ENCODE measurements around the gene ARRB1. TPM values are rescaled to one million over a fixed set of nuclear protein-coding genes. Genes with fewer than 3 reads are reported as not detected.

ARRB1 gene
- total RNA-seq, 1 donor from 2014 or later = 1.0 TPM

DNA sequence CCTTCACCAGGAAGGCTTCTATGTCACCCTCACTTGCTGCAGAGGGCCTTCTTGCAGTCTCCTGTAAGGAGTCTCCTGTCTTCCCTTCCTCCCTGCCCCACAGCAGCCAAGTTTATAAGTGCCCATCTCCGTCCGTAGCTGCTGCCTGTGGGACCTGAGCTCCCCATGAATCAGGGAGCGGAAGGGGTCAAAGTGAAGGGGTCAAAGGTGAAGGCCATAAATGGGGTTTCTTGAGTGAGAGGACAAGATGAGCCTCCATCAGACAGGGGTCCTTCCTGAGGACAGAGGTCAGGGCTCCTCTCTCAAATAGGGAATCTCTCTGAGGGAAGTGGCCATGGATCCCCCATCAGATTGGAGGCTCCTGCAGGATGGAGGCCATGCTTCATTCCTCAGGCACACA is 44.4 kb downstream of the ARRB1 start:
- Mint-ChIP-seq H3K4me3 (no peak overlapping the region), H3K4me1 (peaks cover 8% of the 10 kb centered on the region), H3K27ac (no peak overlapping the region), H3K9me3 (no peaks in the 10 kb centered on the region), H3K36me3 (no peaks in the 10 kb centered on the region), H3K27me3 (ENCODE audit: insufficient read depth, low read depth) (peaks cover 2% of the 10 kb centered on the region)
- Histone ChIP-seq H3K9ac (no peak overlapping the region), H3K9me3 (ENCODE audit: low read depth) (no peaks in the 10 kb centered on the region), H3K4me1 (no peaks in the 10 kb centered on the region), H3K27me3 (no peaks in the 10 kb centered on the region), H2AFZ (replicated peaks) (no peak overlapping the region), H3K79me2 (ENCODE audit: low read depth) (no peaks in the 10 kb centered on the region), H3K36me3 (no peaks in the 10 kb centered on the region), H4K20me1 (ENCODE audit: low read depth) (no peaks in the 10 kb centered on the region), H3K27ac (no peak overlapping the region), H3K4me2 (no peak overlapping the region), H3F3A (ENCODE audit: low read depth) (no peaks in the 10 kb centered on the region), H3K4me3 (no peak overlapping the region)
- TF ChIP-seq, protein P1, sequence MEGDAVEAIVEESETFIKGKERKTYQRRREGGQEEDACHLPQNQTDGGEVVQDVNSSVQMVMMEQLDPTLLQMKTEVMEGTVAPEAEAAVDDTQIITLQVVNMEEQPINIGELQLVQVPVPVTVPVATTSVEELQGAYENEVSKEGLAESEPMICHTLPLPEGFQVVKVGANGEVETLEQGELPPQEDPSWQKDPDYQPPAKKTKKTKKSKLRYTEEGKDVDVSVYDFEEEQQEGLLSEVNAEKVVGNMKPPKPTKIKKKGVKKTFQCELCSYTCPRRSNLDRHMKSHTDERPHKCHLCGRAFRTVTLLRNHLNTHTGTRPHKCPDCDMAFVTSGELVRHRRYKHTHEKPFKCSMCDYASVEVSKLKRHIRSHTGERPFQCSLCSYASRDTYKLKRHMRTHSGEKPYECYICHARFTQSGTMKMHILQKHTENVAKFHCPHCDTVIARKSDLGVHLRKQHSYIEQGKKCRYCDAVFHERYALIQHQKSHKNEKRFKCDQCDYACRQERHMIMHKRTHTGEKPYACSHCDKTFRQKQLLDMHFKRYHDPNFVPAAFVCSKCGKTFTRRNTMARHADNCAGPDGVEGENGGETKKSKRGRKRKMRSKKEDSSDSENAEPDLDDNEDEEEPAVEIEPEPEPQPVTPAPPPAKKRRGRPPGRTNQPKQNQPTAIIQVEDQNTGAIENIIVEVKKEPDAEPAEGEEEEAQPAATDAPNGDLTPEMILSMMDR (IDR thresholded peaks at IDR 0.05) = no peak
- TF ChIP-seq EZH2 (IDR thresholded peaks at IDR 0.05) = no peak
- no peak for DNase-seq (ENCODE audit: low spot score)

DNA sequence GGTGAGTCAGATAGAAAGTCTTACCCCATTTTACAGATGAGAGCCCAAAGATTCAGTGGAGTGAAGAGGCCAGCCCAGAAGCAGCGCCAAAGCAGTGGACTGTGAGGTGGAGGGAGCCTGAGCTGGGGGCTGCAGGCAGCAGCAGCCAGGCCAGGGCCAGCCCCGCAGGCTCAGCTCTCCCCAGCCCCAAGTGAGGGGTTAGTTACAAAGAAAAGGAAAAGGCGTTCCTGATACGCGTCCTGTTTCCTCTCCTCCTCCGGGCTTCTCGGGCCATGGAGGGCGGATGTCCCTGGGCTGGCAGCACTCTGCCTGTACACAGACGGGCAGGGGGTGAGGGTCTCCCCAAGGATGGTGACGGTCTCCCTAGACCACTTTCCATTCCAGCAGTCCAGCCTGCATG is 44.9 kb downstream of the ARRB1 start:
- H3K27me3 ChIP-seq = no peaks in the 10 kb centered on the region
- DNase-seq (ENCODE audit: low spot score) = no peak
- no peak overlapping the region for H2AFZ ChIP-seq (replicated peaks)
- H3F3A ChIP-seq (ENCODE audit: low read depth) = no peaks in the 10 kb centered on the region
- no peaks in the 10 kb centered on the region for H3K4me1 ChIP-seq
- H3K4me3 ChIP-seq = no peak overlapping the region
- no peaks in the 10 kb centered on the region for H3K9me3 ChIP-seq (ENCODE audit: low read depth)
- TF ChIP-seq, protein P1 (IDR thresholded peaks at IDR 0.05) = no peak
- TF ChIP-seq EZH2phosphoT487 (IDR thresholded peaks at IDR 0.05) (no peak), EZH2 (IDR thresholded peaks at IDR 0.05) (no peak)
- Mint-ChIP-seq H3K4me3 (no peak overlapping the region), H3K27ac (peak overlapping the region; percentile 88), H3K4me1 (peaks cover 5% of the 10 kb centered on the region), H3K27me3 (ENCODE audit: insufficient read depth, low read depth) (peaks cover 2% of the 10 kb centered on the region), H3K9me3 (no peaks in the 10 kb centered on the region), H3K36me3 (no peaks in the 10 kb centered on the region)
- no peak overlapping the region for H3K4me2 ChIP-seq
- H3K36me3 ChIP-seq = no peaks in the 10 kb centered on the region
- H3K79me2 ChIP-seq (ENCODE audit: low read depth) = no peaks in the 10 kb centered on the region
- H3K9ac ChIP-seq = no peak overlapping the region
- H3K27ac ChIP-seq = no peak overlapping the region
- no peaks in the 10 kb centered on the region for H4K20me1 ChIP-seq (ENCODE audit: low read depth)

DNA sequence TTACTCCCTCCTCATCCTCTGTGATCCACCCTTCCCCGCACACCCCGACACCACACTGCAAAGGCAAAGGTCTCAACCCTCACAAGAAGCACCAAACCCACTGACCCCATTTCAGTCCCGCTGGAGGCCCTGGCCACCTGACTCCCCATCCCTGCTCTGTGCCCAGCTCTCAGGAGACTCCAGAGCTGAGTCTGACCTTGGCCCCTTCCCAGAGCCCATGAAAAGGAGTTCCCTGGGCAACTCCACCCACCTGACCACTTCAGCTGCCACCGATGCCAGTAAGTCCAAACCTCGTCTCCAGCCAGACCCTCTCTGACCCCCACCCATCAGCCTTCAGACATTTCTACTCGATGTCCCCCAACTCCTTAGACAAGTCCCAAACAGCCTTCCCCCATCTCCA is 45.5 kb downstream of the ARRB1 start:
- Histone ChIP-seq H3K27me3 (no peaks in the 10 kb centered on the region), H3K4me1 (no peaks in the 10 kb centered on the region), H3K9me3 (ENCODE audit: low read depth) (no peaks in the 10 kb centered on the region), H3K4me2 (no peak overlapping the region), H3K27ac (no peak overlapping the region), H4K20me1 (ENCODE audit: low read depth) (no peaks in the 10 kb centered on the region), H3F3A (ENCODE audit: low read depth) (no peaks in the 10 kb centered on the region), H2AFZ (replicated peaks) (no peak overlapping the region), H3K4me3 (no peak overlapping the region), H3K79me2 (ENCODE audit: low read depth) (no peaks in the 10 kb centered on the region), H3K36me3 (no peaks in the 10 kb centered on the region), H3K9ac (no peak overlapping the region)
- H3K27ac Mint-ChIP-seq = peak overlapping the region; percentile 88
- peaks cover 2% of the 10 kb centered on the region for H3K27me3 Mint-ChIP-seq (ENCODE audit: insufficient read depth, low read depth)
- peaks cover 2% of the 10 kb centered on the region for H3K4me1 Mint-ChIP-seq
- TF ChIP-seq EZH2phosphoT487 (IDR thresholded peaks at IDR 0.05) (no peak), EZH2 (IDR thresholded peaks at IDR 0.05) (no peak)
- TF ChIP-seq, protein P1 (IDR thresholded peaks at IDR 0.05) = no peak
- DNase-seq (ENCODE audit: low spot score) = no peak
- H3K9me3 Mint-ChIP-seq = no peaks in the 10 kb centered on the region
- no peak overlapping the region for H3K4me3 Mint-ChIP-seq
- no peaks in the 10 kb centered on the region for H3K36me3 Mint-ChIP-seq

All from neural progenitor cell (in vitro differentiated cells).